ENCODE measurements around the gene TMEM131L.

The TMEM131L gene

DNA sequence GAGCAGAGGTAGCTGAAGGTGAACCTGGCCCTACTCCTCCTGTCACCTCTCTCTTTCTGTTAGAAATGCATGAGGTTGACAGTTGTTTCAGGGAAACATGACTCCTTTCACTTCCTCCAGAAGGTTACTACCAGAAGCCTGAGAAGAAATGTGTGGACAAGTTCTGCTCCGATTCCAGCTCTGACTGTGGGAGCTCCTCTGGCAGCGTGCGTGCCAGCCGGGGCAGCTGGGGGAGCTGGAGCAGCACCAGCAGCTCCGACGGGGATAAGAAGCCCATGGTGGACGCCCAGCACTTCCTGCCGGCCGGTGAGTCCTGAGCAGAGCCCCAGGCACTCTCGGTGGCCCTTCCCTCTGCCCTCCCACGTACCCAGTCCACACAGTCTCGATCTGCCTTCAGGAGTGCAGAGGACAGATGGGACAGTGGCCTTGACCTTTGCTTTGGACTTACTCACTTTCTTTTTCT is 156.6 kb downstream of the TMEM131L start:
- DNase-seq: peak in 1 of 2 donors; percentile 40

GRCh38 chr4:153623491-153623890 is 157.3 kb downstream of the TMEM131L start:
- DNase-seq: peak in 1 of 2 donors; percentile 11

DNA sequence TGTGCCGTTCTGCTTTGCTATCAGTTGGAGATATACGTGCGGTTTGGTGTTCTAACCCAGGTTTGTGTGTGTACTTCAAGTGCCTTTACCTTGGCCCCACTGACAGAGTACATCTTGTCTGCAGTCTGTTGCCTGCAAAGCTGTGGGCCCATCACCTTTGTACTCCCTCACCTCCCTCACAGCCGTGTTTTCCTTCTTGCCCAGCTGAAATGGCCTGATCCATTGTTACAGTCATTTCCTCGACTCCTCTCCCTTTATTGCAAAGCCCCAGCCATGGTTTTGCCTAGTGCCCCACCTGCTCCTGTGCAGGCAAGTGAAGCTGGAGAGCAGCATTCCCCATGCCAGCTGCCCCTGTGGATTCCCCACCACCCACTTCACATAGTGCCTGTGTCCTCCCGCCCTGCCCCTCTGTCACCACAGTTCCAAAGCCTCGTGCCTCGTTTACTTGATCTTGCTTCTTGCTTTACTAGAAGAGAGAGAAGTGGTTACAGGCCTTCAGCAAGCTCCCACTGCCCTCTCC is 162.7 kb downstream of the TMEM131L start:
- DNase-seq: no peak

DNA sequence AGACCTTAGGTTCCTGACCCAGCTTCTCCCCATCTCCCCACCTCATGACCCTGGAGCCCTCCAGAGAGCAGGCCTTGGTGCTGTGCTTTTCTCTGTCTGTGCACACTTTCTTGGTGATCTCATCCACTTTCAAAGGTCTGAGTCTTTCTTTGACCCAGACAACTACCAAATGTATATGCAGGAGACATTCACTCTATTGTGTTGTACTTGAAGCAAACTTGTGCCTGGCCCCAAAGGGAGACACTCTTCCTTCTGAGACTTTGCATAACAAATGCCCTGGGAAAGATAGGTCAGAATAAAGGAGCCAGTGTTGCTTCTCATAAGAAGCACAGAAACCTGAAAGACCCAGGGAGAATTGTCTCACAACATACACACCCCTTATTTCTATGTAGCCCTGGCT is 163.6 kb downstream of the TMEM131L start:
- DNase-seq: no peak

GRCh38 chr4:153634738-153635353 is 168.7 kb downstream of the TMEM131L start:
- peak; percentile 29 for DNase-seq

DNA sequence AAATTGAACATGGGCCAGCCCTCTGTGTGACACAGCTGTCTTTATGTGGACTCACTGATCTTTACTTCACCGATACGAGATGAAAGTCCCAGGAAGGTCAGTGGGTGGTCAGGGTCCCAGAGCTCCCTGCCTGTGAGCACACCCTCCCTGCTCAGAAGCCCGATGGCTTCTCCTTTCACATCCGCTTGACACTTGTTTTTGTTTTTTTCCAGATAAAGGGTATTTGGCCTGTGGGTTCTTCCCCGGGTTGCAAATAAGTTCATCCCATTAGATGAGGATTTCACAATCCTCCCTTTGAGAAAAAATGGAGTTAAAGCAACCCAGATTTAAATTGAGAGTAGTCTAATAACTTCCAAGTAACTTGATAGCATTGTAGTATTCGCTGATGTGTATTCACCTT is 169.7 kb downstream of the TMEM131L start:
- DNase-seq: no peak

- no peak for DNase-seq
Observed at GRCh38 chr4:153637201-153637600, 171.0 kb downstream of the TMEM131L start.

GRCh38 chr4:153638011-153638410 is 171.9 kb downstream of the TMEM131L start:
- DNase-seq: no peak

GRCh38 chr4:153638999-153639398 is 172.8 kb downstream of the TMEM131L start:
- no peak for DNase-seq

DNA sequence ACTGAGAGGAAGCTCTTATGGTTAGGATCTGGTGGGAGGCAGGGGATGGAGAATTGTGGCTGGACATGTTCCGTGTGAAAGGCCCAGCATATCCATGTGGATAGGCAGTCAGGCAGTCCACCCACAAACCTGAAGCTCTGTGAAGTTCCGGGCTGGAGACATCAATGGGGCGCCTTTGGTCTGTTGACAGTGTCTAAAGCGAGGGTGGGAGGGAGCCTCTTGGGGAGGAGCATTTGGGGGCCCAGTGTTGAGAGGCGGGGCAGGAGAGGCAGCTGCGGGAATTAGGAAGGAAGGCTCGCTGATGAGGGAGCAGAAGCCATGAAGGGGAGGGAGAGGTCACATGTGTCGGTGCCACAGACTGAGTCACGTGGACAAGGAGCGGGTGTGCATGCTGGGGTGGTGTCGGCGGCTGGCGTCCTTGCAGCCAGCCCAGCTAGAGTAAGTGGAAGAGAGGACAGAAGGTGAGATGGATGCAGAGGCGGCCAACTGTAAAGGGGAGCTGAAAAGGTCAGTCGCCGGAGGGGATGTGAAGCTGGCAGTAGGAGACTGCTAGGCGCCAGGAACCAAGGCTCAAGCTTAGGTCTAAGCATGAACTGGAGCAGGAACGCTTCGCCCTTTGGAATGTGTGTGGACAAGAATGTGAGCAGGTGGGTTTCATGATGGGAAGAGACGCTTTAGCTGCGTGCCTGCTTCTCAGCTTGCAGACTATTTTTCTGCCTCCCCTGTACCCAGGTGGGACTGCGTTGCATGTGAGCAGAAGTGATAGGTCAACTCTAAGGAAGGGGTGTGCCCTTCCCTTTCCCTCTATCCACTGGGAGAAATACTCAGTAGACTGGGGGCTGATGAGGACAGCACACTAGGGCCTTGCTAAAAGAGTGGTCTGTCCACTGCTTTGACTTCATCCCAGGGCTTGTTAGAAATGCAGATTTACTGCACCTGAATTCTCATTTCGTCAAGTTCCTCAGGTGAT is 174.0 kb downstream of the TMEM131L start:
- no peak for DNase-seq

GRCh38 chr4:153641532-153641931 is 175.4 kb downstream of the TMEM131L start:
- no peak for DNase-seq

GRCh38 chr4:153643406-153644383 is 177.5 kb downstream of the TMEM131L start:
- DNase-seq: peak; percentile 34 to 63

GRCh38 chr4:153645183-153645582 is 179.0 kb downstream of the TMEM131L start:
- no peak for DNase-seq

DNA sequence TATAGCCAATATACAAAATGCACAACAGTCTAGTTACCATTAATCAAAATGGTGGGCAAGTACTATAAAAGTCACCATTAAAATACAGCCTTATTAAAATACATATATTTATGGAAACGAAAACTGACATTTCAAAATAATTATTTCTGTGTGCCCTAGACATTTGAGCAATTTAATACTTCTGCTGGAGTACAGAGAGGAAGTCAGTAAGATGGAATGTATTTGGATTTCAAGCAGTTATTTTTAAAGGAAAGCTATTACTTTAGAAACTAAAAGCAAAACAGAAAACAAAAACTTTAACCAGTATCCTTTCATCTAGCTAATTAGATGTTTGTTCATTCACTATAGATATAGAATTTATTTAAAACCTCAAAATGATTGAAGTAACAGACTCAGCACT is 180.1 kb downstream of the TMEM131L start:
- peak in 1 of 2 donors; percentile 25 for DNase-seq

- no peak for DNase-seq
Observed at GRCh38 chr4:153646978-153647377, 180.8 kb downstream of the TMEM131L start.

- no peak for DNase-seq
Observed at GRCh38 chr4:153647975-153648374, 181.8 kb downstream of the TMEM131L start.

- DNase-seq: peak; percentile 33 to 38
Observed at GRCh38 chr4:153649572-153649991, 183.4 kb downstream of the TMEM131L start.

DNA sequence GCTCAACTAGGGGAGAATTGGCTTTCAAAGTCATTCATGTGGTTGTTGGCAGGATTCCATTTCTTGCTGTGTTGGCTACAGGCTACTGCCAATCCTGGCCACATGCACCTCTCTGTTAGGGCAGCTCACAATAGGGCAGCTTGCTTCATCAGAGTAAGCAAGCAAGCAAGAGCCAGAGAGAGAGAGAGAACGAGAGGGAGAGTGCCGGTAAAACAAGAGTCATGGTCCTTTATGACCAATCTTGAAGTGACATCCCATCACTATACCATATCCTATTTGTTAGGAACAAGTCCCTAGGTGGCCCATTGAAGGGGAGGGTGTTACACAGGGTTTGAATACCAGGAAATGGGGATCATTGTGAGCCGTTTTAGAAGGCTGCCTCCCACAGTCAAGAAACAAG is 185.0 kb downstream of the TMEM131L start:
- peak; percentile 31 to 35 for DNase-seq

GRCh38 chr4:153651587-153651986 is 185.4 kb downstream of the TMEM131L start:
- peak; percentile 95 to 96 for DNase-seq

GRCh38 chr4:153652051-153652784 is 186.1 kb downstream of the TMEM131L start:
- peak; percentile 80 to 82 for DNase-seq

- DNase-seq: no peak
Observed at GRCh38 chr4:153655002-153655541, 188.9 kb downstream of the TMEM131L start.
